GM21737 (cell line): ENCODE data around the gene ANKRD63.

ENCODE experiments used
- ATAC-seq: cut with Tn5 transposase; IDR thresholded peaks from one replicate; pipeline ENCODE4 v1.9.1; 2021; ENCODE audit warnings: mild to moderate bottlenecking, moderate library complexity; ENCODE audit not compliant: unreplicated experiment

The ANKRD63 gene

GRCh38 chr15:40281057-40281800, 1.6 kb downstream of the ANKRD63 start:
- ATAC-seq = no peak

- ATAC-seq = no peak
These were observed 2.4 kb downstream of the ANKRD63 start for GRCh38 chr15:40280260-40281056.

GRCh38 chr15:40279437-40280141, 3.3 kb downstream of the ANKRD63 start:
- no peak for ATAC-seq

- no peak for ATAC-seq
These were observed 4.8 kb downstream of the ANKRD63 start for GRCh38 chr15:40278026-40278425.

GRCh38 chr15:40277471-40277870, 5.4 kb downstream of the ANKRD63 start:
- ATAC-seq = no peak

GRCh38 chr15:40276927-40277326, 5.9 kb downstream of the ANKRD63 start:
- no peak for ATAC-seq

- ATAC-seq = no peak
These were observed 6.9 kb downstream of the ANKRD63 start for GRCh38 chr15:40275954-40276353.

GRCh38 chr15:40275523-40275922, 7.3 kb downstream of the ANKRD63 start:
- no peak for ATAC-seq

GRCh38 chr15:40274350-40275274, 8.3 kb downstream of the ANKRD63 start:
- ATAC-seq = no peak

- no peak for ATAC-seq
These were observed 9.4 kb downstream of the ANKRD63 start for GRCh38 chr15:40273428-40273827.

GRCh38 chr15:40272485-40273056, 10.3 kb downstream of the ANKRD63 start:
- no peak for ATAC-seq

GRCh38 chr15:40271685-40272484, 11.0 kb downstream of the ANKRD63 start:
- no peak for ATAC-seq

- ATAC-seq = no peak
These were observed 12.4 kb downstream of the ANKRD63 start for GRCh38 chr15:40270246-40270995.

GRCh38 chr15:40269604-40270003, 13.3 kb downstream of the ANKRD63 start:
- no peak for ATAC-seq

- no peak for ATAC-seq
These were observed 15.2 kb downstream of the ANKRD63 start for GRCh38 chr15:40267670-40268069.

- no peak for ATAC-seq
These were observed 16.0 kb downstream of the ANKRD63 start for GRCh38 chr15:40266828-40267304.

- no peak for ATAC-seq
These were observed 17.0 kb downstream of the ANKRD63 start for GRCh38 chr15:40265875-40266274.

GRCh38 chr15:40265355-40265754, 17.5 kb downstream of the ANKRD63 start:
- ATAC-seq = no peak
